Measurements from ENCODE around the gene BUD31.
A peak's percentile ranks its signal among the peaks of the same experiment; 100 is the strongest.

BUD31 gene

DNA sequence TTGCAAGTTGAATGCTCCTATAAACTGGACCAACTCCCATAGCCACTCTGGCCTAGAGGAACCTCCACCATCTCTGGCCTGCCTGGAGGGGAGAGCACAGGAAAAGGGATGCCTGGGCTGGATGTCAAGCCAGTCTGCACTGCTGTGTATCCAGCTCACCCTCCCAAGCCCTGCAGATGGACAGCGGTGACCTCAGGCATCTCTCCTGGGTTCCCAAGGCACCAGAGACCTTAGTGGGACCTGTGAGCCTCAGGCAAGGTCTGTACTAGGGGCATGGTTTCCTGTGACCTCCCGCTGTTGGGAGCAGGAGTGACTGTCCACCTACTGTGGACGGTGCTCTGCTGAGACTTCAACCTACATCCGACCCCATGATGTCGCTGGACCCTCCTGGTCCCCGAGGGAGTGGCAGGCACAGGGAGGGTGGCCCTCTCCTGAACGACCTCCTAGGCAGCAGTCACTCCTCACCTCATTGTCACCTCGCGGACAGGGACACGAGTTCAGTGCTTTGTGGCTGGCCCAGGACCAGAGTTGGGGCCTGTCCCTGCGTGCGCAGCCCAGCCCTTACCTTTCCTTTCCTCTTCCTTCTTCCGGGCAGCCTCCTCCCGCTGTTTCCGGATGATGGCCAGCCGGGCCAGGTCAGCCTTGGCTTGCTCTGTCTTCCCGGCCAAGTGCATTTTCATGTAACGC, 11.3 kb upstream of the BUD31 start:
- DNase-seq = no peak

DNA sequence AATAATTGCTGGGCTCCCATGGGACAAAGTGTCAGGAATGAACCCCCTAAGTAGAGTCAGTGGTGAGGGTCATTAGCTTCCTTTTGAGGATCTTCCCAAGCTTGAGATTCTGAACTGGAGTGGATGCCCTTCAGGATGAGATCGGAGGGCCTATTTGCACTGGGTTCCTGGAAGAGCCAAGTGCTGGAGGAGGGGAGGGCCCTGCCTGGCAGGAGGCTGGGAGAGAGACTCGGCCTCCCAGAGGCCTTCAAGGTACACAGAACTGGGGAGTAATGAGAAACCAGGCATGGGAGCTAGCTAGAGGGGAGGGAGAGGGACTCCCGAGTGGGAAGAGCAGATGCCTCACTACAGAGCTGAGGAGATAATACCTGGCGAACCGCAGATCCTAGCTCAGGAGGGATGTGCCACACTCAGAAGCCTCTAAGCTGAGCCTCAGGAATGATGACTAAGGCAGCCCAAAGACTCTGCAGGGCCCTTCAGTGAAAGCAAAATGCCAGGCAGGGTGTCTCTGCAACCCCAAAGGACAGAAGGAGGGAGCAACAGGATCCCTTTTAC, 9.8 kb upstream of the BUD31 start:
- DNase-seq = no peak

DNA sequence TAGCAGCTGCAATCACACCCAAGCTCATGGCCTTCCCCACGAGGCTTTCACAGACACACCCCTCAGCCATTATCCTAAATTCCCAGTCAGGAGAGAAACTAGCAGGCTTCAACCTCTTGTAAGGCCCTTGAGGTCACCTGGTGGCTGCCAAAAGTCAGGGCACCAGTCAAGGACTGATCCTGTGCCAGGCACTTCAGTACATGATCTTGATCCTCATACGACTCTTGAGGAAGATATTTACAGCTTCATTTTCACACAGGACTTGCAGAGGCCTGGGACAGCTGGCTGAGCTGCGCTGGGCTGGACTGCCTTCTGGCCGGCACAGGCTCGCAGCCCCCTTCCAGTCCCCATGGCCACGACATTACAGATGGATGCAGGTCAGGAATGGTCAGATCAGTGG, 9.2 kb upstream of the BUD31 start:
- no peak for DNase-seq

DNA sequence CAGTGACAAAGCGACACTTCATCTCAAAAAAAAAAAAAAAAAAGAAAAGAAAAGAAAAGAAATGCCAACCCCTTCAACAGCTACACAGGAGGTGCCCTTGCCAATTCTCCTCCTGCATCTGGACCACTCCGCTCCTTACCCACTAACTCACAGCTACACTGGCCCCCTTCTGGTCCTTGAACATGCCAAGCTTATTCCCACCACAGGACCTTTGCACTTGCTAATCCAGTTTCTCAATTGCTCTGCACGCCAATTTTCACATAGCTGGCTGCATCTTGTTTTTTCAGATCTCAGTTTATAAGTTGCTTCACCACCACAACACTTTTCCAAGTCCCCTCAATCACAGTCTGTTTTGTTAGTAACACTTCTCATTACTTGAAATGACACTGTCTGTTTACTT, 5.9 kb upstream of the BUD31 start:
- DNase-seq = no peak

DNA sequence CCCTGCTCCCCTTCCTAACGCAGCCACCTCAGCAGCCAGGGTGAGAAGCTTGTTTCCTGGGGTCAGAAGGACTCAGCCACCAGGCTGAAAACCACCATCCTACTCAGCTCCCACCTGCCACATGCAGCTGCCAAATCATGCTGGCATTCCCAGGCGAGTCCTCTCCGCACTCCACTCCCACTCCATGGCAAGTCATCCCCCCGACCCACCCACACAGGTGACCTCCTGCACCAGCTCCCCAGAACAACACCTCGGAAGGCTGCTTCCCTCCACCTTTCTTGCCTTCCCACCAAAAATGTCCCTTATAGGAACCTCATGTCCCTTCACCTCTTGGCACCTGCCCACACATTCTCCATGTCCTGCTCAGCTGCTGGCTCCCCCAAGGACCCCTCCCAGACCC, 5.0 kb upstream of the BUD31 start:
- DNase-seq = no peak

DNA sequence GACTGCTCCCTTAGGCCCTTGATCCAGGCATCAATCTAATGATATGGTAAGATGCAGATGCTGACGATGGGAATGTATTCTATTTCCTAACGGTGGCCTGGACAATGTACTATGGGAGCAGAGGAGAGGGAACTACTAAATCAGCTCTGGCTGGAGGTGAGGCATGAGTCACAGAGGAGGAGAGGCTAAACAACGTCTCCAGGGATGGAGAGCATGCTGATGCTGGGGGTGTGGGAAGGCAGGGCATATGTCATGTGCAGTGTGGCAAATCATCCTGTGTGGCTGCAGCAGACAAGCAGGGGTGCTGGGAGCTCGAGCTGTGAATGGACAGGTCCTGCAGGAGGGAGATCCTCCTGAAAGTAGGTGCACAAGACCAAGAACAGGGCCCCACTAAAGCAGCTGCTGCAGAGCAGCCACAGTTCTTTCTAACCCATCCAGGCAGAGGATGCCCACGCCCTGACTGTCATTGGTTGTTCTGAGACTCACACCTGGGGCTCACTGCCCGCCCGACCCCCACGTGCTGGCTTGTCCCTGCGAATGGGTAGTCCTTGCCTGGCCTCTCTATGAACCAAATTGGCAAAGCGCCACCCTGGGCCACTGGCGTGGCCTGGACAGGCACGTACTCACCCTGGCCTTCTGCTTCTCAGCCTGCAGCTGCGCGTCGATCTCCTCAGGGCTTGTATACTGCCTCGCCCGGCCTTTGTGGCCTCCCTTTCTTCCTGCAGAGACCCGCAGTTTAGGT, 4.4 kb upstream of the BUD31 start:
- peak in 1 of 51 donors; percentile 17 for DNase-seq

DNA sequence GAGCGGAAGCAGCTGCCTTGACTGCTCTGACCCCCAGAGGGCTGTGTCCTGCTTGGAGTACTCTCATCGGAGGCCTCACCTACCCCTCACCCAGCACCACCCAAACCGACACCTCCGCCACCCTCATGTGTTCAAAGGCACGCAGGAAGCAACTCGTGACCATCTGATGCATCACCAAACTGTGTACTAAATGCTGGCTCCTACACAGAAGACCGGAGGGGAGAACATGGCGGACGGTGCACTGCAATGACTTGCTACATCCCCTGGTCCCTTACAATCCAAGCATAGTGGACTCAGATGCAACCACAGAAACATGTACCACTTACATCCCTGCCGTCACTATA, 3.8 kb upstream of the BUD31 start:
- no peak for DNase-seq

DNA sequence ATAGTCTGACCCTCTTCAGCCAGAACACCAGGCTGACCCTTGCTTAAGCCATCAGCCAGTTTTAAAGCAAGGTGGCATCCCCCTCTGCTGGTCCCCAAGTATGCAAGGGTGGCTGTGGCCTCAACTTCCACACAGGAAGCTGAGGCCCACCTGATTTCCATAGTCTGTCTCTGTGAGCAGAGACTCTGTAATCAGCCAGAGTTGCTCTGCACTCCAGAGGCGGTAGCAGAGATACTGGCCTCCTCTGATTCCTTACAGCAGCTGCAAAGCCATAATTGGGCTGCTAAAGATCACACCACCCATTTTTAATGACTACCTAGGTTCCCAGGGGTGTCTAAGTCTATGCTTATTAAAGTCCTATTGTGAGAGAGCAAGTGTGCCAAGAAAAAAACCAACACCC, 2.2 kb upstream of the BUD31 start:
- DNase-seq = no peak

DNA sequence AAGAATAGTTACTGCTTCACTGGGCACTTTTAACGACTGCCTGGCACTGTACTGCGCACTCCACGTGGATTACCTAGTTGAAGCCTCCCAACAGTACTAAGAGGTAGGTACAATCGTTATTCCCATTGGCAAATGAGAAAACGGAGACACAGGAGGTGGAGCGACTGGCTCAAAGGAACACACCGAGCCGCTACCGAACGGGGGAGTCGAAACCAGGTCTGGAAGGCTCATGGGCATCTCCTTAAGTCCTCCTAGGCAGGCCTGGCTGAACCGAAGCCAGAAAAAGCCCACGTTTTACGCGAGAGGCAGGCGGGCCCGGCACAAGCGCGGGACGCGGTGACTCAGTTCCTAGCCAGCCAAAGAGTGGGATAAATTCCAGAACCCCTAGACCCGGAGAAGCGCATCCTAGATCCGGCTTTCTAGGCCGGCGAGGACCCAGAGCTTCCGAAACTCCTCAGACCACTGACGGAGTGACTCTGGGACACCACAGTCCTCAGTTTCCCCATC, 844 bp upstream of the BUD31 start:
- peak in 18 of 51 donors; percentile 23 to 78 (median 41) for DNase-seq

DNA sequence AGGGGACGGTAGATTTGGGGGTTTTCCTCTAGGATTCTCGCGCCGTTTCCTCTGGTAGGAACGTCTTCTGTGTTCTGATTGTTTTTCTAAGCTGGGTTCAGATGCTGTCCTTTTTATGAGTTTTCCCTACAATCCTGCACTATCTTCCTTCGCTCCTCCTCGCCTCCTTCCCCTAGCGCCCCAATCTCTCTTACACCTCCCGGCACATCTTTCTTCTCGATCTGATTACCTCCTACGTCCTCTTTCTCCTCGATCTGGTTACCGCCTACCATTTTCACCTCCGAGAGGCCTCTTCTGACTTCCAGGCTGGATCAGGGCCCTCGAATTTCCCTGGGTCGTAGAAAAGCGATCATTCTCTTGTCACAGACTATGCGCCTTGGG, 413 bp downstream of the BUD31 start:
- DNase-seq = no peak

DNA sequence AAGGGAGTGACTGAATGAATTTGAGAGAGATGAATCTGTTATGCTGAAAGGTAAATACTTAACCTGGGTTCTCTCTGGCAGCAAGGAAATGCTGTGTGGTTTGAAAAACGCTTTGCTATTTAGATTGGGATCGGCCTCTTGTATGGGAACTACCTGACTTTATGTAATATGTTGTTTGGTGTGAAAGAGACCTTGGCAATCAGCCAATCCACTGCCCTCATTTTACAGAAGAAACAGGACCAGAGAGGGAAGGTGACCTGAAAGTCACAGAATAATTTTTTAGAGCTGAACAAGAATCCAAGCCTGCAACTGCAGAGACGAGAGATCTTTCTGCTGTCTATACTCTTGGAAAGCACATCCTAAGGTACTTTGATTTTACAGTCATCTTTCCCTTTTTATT, 1.0 kb downstream of the BUD31 start:
- DNase-seq = no peak

DNA sequence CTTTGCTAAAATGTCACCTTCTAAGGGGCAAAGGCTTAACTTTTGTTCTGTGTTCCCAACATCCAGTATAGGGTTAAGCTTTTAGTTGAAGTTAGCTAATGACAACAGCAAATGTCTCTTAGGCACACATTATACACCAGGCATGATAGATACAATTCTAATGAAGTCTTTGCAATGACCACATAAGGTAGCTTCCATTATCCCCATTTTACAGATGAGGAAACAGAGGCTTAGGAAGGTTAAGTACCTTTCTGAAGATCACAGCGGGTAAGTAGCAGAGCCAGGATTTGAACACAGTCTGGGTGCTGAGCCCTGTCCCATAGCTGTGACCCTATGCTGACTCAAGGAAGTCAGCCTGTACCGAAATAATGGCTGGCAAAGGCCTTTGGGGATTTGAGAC, 1.9 kb downstream of the BUD31 start:
- no peak for DNase-seq

DNA sequence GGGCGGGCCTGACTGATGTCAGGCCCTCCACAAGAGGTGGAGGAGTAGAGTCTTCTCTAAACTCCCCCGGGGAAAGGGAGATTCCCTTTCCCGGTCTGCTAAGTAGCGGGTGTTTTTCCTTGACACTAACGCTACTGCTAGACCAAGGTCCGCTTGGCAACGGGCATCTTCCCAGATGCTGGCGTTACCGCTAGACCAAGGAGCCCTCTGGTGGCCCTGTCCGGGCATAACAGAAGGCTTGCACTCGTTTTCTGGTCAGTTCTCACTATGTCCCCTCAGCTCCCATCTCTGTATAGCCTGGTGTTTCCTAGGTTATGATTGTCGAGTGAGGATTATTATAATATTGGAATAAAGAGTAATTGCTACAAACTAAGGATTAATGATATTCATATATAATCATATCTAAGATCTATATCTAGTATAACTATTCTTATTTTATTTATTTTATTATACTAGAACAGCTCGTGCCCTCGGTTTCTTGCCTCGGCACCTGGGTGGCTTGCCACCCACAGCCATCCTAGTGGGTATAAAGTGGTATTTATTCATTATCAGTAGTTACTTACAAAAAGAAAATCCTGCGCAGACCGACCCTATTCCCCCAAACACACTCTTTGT, 6.9 kb downstream of the BUD31 start:
- DNase-seq = peak in 30 of 51 donors; percentile 5 to 79 (median 38)

DNA sequence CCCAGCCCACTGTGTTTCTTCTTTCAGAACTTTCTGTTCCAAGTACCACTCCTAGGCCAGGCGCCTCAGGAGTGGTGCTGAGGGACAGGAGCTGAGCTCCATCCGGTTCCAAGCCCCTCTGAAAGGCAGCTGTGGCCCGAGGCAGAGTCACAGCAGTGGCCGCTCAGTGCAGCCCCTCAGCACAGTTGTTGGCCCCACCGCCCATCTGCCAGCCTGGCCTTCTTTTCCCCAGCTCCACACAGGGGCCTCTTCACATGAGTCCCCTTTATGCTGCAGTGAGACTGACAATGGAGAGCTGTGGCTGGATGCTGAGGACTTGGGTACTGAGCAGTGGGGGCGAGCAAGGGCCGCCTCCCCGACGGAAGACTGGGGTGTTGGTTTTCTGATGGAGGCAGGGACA, 9.5 kb downstream of the BUD31 start:
- no peak for DNase-seq

DNA sequence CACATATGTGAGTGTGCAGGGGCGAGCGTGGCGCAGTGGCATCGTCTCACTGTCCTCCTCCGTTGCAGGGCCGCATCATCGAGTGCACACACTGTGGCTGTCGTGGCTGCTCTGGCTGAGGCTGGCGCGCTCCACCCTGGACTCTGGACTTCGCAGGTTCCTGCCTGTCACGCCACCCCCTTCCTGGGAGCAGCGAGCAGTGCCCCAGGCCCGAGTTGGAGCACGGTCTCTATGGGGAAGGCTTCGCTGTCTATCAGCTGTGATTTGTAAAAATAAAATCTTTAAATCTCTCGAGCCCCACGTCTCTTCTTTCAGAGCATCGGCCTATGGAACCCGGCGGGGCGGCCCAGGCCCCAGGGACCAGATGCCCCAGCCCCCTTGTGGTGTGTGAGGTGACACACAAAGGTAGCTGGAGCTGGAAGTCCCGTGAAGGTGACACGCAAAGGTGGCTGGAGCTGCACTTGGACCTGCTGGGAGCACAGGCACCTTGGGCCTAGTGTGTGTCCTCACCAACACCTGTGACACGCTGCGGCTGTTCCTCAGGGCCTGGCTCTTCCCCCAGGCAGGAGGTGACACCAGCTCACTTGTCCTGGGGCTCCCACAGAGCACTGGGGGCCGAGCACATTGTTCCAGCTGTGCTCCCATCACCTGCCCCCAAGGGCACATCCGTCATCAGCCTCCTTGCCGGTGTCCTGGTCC, 10.7 kb downstream of the BUD31 start:
- peak in 1 of 51 donors; percentile 15 for DNase-seq

DNA sequence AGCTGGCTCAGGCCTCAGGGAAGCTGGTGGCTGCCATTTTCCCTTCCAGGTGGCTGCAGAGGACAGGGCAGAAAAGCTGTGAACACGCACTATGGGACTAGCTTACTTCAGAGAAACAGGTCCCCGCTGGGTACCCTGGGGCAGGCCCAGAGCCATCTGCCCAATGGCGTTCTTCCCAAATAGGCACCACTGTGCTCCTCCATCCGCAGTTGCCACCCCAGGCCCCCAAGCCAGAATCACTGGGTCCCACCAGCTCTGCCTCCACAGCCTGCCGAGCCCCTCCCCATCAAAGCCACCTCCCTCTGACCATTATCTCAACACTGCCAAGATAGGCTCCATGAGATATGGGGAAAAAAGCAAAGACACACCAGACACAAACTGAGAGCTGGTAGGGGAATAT, 11.4 kb downstream of the BUD31 start:
- DNase-seq = no peak

DNA sequence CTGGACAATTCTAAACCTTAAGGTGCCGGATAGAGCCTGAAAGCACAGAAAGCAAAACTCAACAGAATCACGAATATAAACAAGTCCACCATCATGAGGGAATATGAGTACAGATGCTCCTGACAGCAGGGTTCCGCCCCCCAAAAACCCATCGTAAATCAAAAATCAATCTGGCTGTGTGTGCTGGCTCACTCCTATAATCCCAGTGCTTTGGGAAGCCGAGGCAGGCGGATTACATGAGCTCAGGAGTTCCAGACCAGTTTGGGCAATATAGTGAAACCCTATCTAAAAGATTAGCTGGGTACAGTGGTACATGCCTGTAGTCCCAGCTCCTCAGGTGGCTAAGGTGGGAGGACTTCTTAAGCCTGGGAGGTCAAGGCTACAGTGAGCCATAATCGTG, 12.2 kb downstream of the BUD31 start:
- no peak for DNase-seq

DNA sequence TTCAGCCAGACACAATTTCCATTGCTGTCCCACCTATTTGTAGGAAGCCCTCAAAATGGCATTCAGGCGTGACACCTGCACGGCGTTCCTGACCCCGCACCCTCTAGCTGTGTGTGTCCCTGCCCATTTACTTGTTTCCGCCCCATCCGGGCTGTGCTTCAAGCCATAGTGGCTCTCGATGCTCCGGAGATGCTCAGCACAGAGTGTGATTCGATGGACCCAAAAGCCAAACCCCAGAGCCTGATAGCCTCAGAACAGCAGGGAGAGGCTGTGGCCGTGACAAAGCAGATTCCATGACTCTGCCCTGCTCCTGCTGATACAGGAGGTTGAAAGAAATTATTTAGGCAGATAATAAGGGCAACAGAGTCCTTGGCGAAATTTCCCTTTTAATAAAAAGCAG, 13.4 kb downstream of the BUD31 start:
- no peak for DNase-seq

DNA sequence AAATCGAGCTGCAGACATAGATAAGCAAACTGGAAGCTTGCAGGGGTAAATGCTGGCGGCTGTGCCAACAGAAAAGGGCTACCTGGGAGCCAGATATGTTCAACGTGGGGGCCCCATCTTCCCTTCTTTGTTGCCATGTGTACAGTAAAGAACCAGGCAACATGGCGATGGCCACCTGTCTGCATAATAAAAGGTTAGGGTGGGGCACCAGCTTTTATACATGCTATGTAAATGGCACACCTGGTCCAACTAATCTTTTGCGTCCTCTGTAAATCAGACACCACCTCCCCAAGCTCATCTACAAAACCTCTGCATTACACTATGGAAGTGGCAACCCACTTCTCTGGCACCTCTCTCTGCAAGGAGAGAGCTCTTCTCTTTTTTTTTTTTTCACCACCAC, 13.9 kb downstream of the BUD31 start:
- DNase-seq = no peak

DNA sequence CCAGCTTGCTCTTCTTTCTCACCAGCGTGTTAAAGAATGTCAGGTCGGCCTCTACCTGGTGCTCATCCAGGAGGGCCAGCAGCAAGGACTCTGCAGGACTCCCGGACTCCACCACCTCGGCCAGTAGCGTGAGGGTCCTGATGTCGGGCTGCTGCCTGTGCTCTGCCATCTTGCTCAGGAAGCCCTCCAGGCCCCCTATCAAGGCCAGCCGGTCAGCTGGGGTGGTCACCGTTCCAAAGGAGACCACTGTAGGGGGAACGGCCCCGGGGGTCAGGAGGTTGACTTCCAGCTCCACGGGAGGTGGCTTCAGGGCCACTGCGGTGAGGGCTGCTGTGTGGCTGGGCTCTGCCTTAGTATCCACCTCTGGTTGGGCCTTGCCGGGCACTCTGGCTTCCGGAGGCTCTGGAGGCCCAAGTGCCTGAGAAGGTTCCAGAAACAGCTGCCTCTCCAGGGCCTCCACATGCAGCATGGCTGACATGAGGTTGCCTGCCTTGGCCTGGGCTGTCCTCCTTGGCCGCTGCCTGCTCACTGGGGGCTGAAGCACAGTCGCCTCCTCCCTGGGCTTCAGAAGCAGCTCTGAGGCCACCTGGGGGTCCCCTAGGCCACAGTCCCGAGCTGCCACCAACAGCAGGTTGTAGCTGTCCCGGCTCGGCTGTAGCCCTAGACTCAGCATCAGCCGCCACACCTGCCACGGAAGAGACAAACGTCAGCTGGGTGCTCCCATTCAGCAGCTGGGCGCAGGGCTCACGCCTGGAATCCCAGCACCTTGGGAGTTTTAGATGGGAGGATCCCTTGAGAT, 16.4 kb downstream of the BUD31 start:
- DNase-seq = no peak

DNA sequence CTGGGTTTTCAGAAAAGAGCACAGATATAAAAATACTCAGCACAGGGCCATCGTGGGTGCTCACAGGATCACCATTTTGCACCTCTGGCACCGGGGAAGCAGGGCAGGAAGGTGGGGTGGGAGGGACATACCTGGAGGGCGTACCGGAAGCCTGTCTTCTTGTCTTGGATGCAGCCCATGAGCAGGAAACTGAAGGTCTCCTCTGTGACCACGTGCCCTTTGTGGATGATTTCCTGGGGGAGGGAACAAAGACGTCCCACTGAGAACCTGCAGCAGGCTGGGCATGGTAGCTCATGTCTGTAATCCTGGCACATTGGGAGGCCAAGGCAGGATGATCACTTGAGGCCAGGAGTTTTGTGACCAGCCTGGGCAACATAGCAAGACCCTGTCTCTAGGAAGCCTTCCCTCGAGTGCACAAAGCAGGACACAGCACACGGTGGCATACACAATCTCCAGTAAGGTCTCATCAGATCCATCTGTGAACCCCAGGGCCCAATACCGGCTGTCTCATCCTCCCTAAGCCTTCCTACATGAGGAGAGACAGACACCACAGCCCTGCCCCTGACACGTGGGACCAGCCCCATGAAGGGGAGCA, 20.3 kb downstream of the BUD31 start:
- DNase-seq = no peak
